ENCODE measurements around the gene HLCS. TPM values are rescaled to one million over a fixed set of nuclear protein-coding genes. Genes with fewer than 3 reads are reported as not detected.

Gene HLCS
- total RNA-seq, 1 donor from 2014 or later: 18.8 TPM

DNA sequence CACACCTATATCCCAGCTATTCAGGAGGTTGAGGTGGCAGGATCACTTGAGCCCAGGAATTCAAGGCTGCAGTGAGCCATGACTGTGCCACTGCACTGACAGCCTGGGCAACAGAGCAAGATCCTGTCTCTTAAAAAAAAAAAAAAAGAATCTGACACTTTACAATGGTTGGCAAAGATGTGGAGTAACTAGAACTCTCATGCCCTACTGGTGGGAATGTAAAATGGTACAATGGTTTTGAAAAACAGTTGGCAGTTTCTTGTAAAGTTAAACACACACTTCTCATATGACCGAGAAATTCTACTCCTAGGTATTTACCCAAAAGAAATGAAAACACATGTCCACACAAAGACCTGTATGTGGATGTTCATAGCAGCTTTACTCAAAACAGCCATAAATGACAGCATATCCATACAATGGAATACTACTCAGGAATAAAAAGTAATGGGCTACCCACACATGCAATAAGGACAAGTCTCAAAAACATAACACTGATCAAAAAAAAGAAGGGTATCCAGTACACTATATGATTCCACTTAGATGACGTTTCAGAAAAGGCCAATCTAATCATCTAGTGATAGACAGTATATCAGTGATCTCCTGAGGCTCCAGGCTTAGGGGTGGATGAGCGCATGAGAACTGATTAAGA lies 58.1 kb downstream of the HLCS start:
- Histone ChIP-seq H3K4me3 (ENCODE audit: low read length in 3 of 3) (no peak overlapping the region), H3K36me3 (ENCODE audit: control insufficient read depth in 3 of 3, insufficient read depth in 3 of 3, low read length in 3 of 3) (no peaks in the 10 kb centered on the region), H3K27ac (ENCODE audit: low read depth, low read length) (no peak overlapping the region)

DNA sequence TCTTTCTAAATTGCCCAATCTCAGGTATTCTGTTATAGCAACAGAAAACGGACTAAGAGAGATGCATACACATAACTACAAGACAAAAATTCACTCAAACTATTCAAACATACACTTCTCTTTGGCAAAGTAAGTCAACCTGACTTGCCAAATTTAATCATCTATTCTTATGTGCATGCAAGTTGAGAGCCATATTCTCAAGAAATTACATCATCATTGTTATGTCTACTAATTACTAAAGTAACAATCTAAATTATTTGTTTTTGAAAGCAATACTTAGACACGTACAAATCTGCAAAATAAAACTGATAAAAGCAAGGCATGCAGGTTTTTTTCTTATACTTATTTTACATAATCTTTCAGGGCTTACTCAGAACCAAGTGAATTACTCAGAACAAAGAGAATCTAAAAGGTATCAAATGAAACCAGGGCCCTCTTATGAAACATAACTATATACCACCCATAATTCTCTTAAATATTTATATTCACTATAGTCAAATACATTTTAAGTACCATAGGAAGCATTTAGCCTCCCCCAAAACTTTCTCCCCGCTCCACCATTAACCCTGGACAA lies 62.3 kb downstream of the HLCS start:
- Histone ChIP-seq H3K36me3 (ENCODE audit: control insufficient read depth in 3 of 3, insufficient read depth in 3 of 3, low read length in 3 of 3) (peaks cover 0 to 3% (median 0%) of the 10 kb centered on the region in 3 donors), H3K9ac (ENCODE audit: low read depth in 1 of 3, low read length in 3 of 3) (no peak overlapping the region), H3K9me3 (ENCODE audit: control insufficient read depth in 3 of 3, low read length in 3 of 3) (no peaks in the 10 kb centered on the region), H3K27me3 (ENCODE audit: control insufficient read depth in 3 of 3, insufficient read depth in 3 of 3, low read length in 3 of 3) (no peaks in the 10 kb centered on the region), H3K27ac (ENCODE audit: low read depth, low read length) (no peak overlapping the region), H3K4me3 (ENCODE audit: low read length in 3 of 3) (no peak overlapping the region), H3K4me1 (ENCODE audit: control insufficient read depth in 3 of 3, insufficient read depth in 3 of 3, low read length in 3 of 3) (no peaks in the 10 kb centered on the region)

More for the DNA sequence above, 58.1 kb downstream of the HLCS start:
- H3K27me3 ChIP-seq (ENCODE audit: control insufficient read depth in 3 of 3, insufficient read depth in 3 of 3, low read length in 3 of 3): no peaks in the 10 kb centered on the region
- no peaks in the 10 kb centered on the region for H3K9me3 ChIP-seq (ENCODE audit: control insufficient read depth in 3 of 3, low read length in 3 of 3)
- peaks cover 3 to 6% (median 4%) of the 10 kb centered on the region in 3 donors for H3K4me1 ChIP-seq (ENCODE audit: control insufficient read depth in 3 of 3, insufficient read depth in 3 of 3, low read length in 3 of 3)
- H3K9ac ChIP-seq (ENCODE audit: low read depth in 1 of 3, low read length in 3 of 3): no peak overlapping the region

DNA sequence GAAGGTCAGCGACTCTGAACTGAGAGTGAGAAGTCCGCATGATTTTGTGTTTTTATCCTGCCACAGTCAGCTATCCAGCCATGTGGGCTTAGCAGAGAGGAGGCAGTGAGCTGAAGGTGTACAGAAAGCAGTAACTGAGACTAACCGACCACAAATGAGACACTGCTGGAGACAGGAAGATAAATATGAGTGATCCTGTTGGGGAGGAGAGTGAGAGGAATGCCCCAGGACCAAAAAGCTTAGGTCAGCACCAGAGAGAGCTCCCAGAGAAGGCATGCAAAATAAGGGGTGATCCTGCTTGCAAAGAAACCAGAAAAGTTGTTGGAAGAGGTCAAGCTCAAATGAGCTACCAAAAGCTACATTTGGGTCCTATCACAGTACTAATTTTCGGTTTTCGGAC lies 63.7 kb downstream of the HLCS start:
- no peaks in the 10 kb centered on the region for H3K9me3 ChIP-seq (ENCODE audit: control insufficient read depth in 3 of 3, low read length in 3 of 3)
- no peak overlapping the region for H3K4me3 ChIP-seq (ENCODE audit: low read length in 3 of 3)
- no peak overlapping the region for H3K9ac ChIP-seq (ENCODE audit: low read depth in 1 of 3, low read length in 3 of 3)
- H3K4me1 ChIP-seq (ENCODE audit: control insufficient read depth in 3 of 3, insufficient read depth in 3 of 3, low read length in 3 of 3): no peaks in the 10 kb centered on the region
- H3K27me3 ChIP-seq (ENCODE audit: control insufficient read depth in 3 of 3, insufficient read depth in 3 of 3, low read length in 3 of 3): no peaks in the 10 kb centered on the region
- H3K36me3 ChIP-seq (ENCODE audit: control insufficient read depth in 3 of 3, insufficient read depth in 3 of 3, low read length in 3 of 3): peaks cover 0 to 3% (median 0%) of the 10 kb centered on the region in 3 donors
- no peak overlapping the region for H3K27ac ChIP-seq (ENCODE audit: low read depth, low read length)

DNA sequence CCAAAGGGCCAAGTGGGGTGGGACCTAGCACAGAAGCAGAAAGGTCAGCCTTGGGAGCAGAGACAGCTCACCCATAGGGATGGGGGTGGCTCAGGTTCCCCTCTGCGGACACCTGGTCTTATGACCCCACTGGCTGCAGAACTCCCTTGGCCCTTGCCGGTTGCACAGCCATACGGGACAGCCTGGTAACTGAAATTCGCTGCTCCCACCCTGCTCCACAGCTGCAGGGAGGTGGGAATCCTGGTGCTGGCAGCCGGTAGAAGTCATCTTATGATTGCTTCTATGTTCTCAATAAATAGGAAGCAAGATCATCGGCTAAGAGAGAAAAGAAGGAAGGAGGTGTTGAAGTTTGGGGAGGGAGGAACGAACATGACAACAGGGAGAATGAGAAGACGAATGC lies 64.1 kb downstream of the HLCS start:
- H3K4me1 ChIP-seq (ENCODE audit: control insufficient read depth in 3 of 3, insufficient read depth in 3 of 3, low read length in 3 of 3): no peaks in the 10 kb centered on the region

DNA sequence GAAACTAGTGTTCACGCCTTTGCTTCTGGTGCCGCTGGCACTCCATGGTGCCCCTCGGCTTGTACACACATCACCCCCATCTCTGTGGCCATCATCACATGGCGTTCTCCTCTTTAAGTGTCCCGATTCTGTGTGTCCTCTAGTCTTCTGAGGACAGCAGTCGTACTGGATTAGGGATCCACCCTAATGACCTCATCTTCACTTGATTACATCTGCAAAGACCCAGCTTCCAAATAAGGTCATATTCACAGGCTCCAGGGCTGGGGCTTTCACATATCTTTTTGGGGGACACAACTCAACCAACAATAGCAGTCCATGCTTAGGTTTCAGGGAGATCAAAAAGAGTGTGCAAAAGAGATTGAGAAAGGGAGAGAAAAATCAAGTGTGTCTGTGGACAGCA lies 64.9 kb downstream of the HLCS start:
- Histone ChIP-seq H3K4me1 (ENCODE audit: control insufficient read depth in 3 of 3, insufficient read depth in 3 of 3, low read length in 3 of 3) (no peaks in the 10 kb centered on the region), H3K27ac (ENCODE audit: low read depth, low read length) (no peak overlapping the region)

More for the DNA sequence above, 64.1 kb downstream of the HLCS start:
- Histone ChIP-seq H3K27ac (ENCODE audit: low read depth, low read length) (no peak overlapping the region), H3K9ac (ENCODE audit: low read depth in 1 of 3, low read length in 3 of 3) (no peak overlapping the region), H3K4me3 (ENCODE audit: low read length in 3 of 3) (no peak overlapping the region), H3K36me3 (ENCODE audit: control insufficient read depth in 3 of 3, insufficient read depth in 3 of 3, low read length in 3 of 3) (peaks cover 0 to 3% (median 0%) of the 10 kb centered on the region in 3 donors), H3K27me3 (ENCODE audit: control insufficient read depth in 3 of 3, insufficient read depth in 3 of 3, low read length in 3 of 3) (no peaks in the 10 kb centered on the region), H3K9me3 (ENCODE audit: control insufficient read depth in 3 of 3, low read length in 3 of 3) (no peaks in the 10 kb centered on the region)

DNA sequence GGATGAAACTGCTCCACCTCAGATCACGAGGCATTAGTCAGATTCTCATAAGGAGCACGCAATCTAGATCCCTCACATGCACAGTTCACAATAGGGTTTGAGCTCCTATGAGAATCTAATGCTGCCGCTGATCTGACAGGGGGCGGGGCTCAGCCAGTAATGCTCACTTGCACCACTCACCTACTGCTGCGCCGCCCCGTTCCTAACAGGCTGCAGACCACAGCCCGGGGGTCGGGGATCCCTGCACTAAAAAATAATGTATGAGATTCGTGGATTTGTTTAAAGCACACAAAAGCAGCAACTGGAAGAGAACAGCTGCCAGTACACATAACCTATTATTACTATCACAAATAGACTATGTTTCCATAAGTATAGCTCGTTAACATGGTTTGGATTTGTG lies 72.9 kb downstream of the HLCS start:
- H3K36me3 ChIP-seq (ENCODE audit: control insufficient read depth in 3 of 3, insufficient read depth in 3 of 3, low read length in 3 of 3): peaks cover 0 to 12% (median 2%) of the 10 kb centered on the region in 3 donors
- no peak overlapping the region for H3K9ac ChIP-seq (ENCODE audit: low read depth in 1 of 3, low read length in 3 of 3)
- no peak overlapping the region for H3K4me3 ChIP-seq (ENCODE audit: low read length in 3 of 3)
- H3K27me3 ChIP-seq (ENCODE audit: control insufficient read depth in 3 of 3, insufficient read depth in 3 of 3, low read length in 3 of 3): no peaks in the 10 kb centered on the region
- H3K27ac ChIP-seq (ENCODE audit: low read depth, low read length): no peak overlapping the region
- H3K9me3 ChIP-seq (ENCODE audit: control insufficient read depth in 3 of 3, low read length in 3 of 3): no peaks in the 10 kb centered on the region
- peaks cover 0 to 7% (median 3%) of the 10 kb centered on the region in 3 donors for H3K4me1 ChIP-seq (ENCODE audit: control insufficient read depth in 3 of 3, insufficient read depth in 3 of 3, low read length in 3 of 3)

More for the DNA sequence above, 64.9 kb downstream of the HLCS start:
- no peaks in the 10 kb centered on the region for H3K27me3 ChIP-seq (ENCODE audit: control insufficient read depth in 3 of 3, insufficient read depth in 3 of 3, low read length in 3 of 3)
- no peak overlapping the region for H3K9ac ChIP-seq (ENCODE audit: low read depth in 1 of 3, low read length in 3 of 3)
- H3K36me3 ChIP-seq (ENCODE audit: control insufficient read depth in 3 of 3, insufficient read depth in 3 of 3, low read length in 3 of 3): peaks cover 0 to 4% (median 3%) of the 10 kb centered on the region in 3 donors
- no peaks in the 10 kb centered on the region for H3K9me3 ChIP-seq (ENCODE audit: control insufficient read depth in 3 of 3, low read length in 3 of 3)
- no peak overlapping the region for H3K4me3 ChIP-seq (ENCODE audit: low read length in 3 of 3)

DNA sequence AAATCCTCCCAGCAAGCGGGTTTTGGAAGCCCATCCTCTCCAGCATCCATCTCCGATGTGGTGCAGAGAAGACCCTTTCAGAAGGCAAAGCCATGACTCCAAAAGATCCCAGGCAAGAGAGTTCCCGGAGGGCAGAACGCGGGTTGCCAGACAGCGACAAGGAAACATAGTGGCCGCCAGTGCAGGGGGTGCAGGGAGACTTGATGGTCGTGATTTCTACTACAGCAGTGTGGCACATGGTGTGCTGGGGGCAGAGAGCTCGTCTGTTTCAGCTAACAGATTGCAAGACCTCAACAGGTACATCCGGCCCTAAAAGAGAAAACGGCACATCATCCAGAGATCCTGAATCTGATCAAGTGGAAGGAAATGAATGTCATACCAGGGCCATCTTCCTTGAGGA lies 74.3 kb downstream of the HLCS start:
- H3K27me3 ChIP-seq (ENCODE audit: control insufficient read depth in 3 of 3, insufficient read depth in 3 of 3, low read length in 3 of 3): no peaks in the 10 kb centered on the region
- H3K4me1 ChIP-seq (ENCODE audit: control insufficient read depth in 3 of 3, insufficient read depth in 3 of 3, low read length in 3 of 3): peaks cover 0 to 7% (median 3%) of the 10 kb centered on the region in 3 donors
- H3K36me3 ChIP-seq (ENCODE audit: control insufficient read depth in 3 of 3, insufficient read depth in 3 of 3, low read length in 3 of 3): peaks cover 0 to 12% (median 2%) of the 10 kb centered on the region in 3 donors
- no peak overlapping the region for H3K27ac ChIP-seq (ENCODE audit: low read depth, low read length)
- no peak overlapping the region for H3K4me3 ChIP-seq (ENCODE audit: low read length in 3 of 3)
- no peak overlapping the region for H3K9ac ChIP-seq (ENCODE audit: low read depth in 1 of 3, low read length in 3 of 3)
- H3K9me3 ChIP-seq (ENCODE audit: control insufficient read depth in 3 of 3, low read length in 3 of 3): no peaks in the 10 kb centered on the region

DNA sequence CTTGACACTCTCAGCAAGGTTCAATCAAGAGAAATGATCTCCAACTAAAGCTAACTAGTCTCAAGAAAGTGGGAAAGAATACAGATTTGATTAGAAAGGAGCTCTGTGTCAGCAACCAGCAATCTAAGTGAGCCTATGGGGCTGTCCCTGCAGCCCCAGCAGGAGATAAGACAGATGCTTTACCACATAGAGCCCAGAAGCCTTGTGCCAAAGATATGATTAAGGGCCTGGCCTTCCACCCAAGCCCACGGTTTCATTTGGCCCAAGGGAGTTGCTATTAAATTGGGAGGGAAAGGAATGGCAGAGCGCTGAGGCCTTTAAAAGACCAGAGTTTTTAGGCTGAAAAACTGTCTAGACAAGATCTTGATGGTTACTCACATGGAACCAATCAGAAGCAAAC lies 74.8 kb downstream of the HLCS start:
- no peak overlapping the region for H3K9ac ChIP-seq (ENCODE audit: low read depth in 1 of 3, low read length in 3 of 3)
- H3K36me3 ChIP-seq (ENCODE audit: control insufficient read depth in 3 of 3, insufficient read depth in 3 of 3, low read length in 3 of 3): peaks cover 0 to 9% (median 2%) of the 10 kb centered on the region in 3 donors
- H3K9me3 ChIP-seq (ENCODE audit: control insufficient read depth in 3 of 3, low read length in 3 of 3): no peaks in the 10 kb centered on the region
- H3K4me3 ChIP-seq (ENCODE audit: low read length in 3 of 3): no peak overlapping the region
- H3K27ac ChIP-seq (ENCODE audit: low read depth, low read length): no peak overlapping the region
- H3K27me3 ChIP-seq (ENCODE audit: control insufficient read depth in 3 of 3, insufficient read depth in 3 of 3, low read length in 3 of 3): no peaks in the 10 kb centered on the region
- H3K4me1 ChIP-seq (ENCODE audit: control insufficient read depth in 3 of 3, insufficient read depth in 3 of 3, low read length in 3 of 3): peaks cover 0 to 7% (median 3%) of the 10 kb centered on the region in 3 donors

DNA sequence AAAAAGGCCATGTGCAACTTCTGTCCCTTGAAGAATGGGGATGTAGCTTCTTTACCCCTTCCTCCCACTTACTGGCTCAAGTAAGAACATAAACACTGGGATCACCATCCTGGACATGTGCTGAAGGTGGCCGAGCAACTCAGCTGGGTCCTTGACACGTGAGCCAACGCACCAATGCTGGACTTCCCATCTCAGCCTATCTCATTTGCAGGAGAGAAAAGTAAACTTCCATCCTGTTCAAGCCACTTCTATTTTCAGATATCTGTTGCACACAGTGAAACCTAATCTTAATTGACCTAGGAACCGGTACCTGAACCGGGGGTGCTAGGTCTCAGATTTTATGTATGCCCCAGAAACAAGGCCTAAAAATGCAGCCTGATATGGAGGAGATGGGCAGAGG lies 75.3 kb downstream of the HLCS start:
- Histone ChIP-seq H3K4me1 (ENCODE audit: control insufficient read depth in 3 of 3, insufficient read depth in 3 of 3, low read length in 3 of 3) (peaks cover 0 to 7% (median 3%) of the 10 kb centered on the region in 3 donors), H3K9ac (ENCODE audit: low read depth in 1 of 3, low read length in 3 of 3) (no peak overlapping the region), H3K4me3 (ENCODE audit: low read length in 3 of 3) (no peak overlapping the region), H3K27me3 (ENCODE audit: control insufficient read depth in 3 of 3, insufficient read depth in 3 of 3, low read length in 3 of 3) (no peaks in the 10 kb centered on the region), H3K27ac (ENCODE audit: low read depth, low read length) (no peak overlapping the region), H3K36me3 (ENCODE audit: control insufficient read depth in 3 of 3, insufficient read depth in 3 of 3, low read length in 3 of 3) (peaks cover 0 to 4% (median 4%) of the 10 kb centered on the region in 3 donors), H3K9me3 (ENCODE audit: control insufficient read depth in 3 of 3, low read length in 3 of 3) (no peaks in the 10 kb centered on the region)

DNA sequence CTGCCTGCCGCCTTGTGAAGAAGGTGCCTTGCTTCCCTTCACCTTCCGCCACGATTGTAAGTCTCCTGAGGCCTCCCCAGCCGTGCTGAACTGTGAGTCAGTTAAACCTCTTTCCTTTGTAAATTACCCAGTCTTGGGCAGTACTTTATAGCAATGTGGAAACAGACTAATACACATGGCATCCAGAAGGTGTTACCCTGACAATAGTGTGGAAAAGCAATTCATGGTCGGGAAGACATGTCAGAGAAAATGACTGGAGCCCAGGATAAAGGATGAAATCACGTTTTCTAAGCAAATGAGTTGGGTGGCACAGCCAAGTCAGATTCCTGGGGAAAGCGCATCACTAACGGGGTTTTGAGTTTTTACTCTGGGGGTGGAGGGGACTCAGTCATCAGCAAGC lies 76.4 kb downstream of the HLCS start:
- H3K27ac ChIP-seq (ENCODE audit: low read depth, low read length): no peak overlapping the region
- peaks cover 0 to 7% (median 3%) of the 10 kb centered on the region in 3 donors for H3K4me1 ChIP-seq (ENCODE audit: control insufficient read depth in 3 of 3, insufficient read depth in 3 of 3, low read length in 3 of 3)
- no peak overlapping the region for H3K9ac ChIP-seq (ENCODE audit: low read depth in 1 of 3, low read length in 3 of 3)
- no peaks in the 10 kb centered on the region for H3K27me3 ChIP-seq (ENCODE audit: control insufficient read depth in 3 of 3, insufficient read depth in 3 of 3, low read length in 3 of 3)
- peaks cover 0 to 4% (median 4%) of the 10 kb centered on the region in 3 donors for H3K36me3 ChIP-seq (ENCODE audit: control insufficient read depth in 3 of 3, insufficient read depth in 3 of 3, low read length in 3 of 3)
- no peak overlapping the region for H3K4me3 ChIP-seq (ENCODE audit: low read length in 3 of 3)
- H3K9me3 ChIP-seq (ENCODE audit: control insufficient read depth in 3 of 3, low read length in 3 of 3): no peaks in the 10 kb centered on the region

All from skeletal muscle tissue (tissue), 4 donors.